ENCODE data around the gene MLLT1.

The MLLT1 gene

DNA sequence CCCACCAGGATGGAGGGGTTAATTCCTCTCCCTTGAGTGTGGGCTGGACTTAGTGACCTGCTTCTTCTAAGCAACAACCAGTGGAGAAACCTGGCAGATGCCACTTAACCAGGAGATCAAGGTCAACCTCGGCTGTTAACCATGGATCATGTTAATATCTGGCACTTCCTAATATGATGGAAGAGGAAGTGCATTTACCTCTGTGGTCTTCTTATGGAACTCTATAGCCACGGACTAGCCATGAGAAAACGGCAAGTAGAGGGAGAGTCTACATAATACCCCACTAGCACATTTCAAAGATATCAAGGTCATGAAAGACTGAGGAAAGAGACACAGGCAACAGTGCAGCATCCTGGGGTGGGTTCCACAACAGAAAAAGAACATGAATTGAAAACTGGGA lies 31.4 kb downstream of the MLLT1 start:
- Mint-ChIP-seq H3K36me3 (ENCODE audit: low read depth) (peaks cover 80% of the 10 kb centered on the region), H3K9me3 (peaks cover 38% of the 10 kb centered on the region), H3K4me3 (no peak overlapping the region)

DNA sequence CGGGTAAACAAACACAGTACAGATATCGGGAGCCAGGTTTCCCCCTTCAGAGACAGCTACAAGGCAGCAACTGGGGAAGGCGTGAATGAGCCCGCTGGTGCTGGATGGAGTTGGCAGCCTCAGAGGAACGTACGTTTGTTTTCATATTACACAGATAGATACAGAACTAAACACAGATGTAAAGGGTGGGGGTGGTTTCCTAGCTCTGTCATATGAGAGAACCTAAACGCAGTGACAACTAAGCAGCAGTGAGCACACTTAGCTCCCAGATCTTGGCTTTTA lies 32.8 kb downstream of the MLLT1 start:
- Mint-ChIP-seq H3K4me1 (peaks cover 37% of the 10 kb centered on the region), H3K27ac (no peak overlapping the region), H3K36me3 (ENCODE audit: low read depth) (peaks cover 69% of the 10 kb centered on the region), H3K27me3 (ENCODE audit: low read depth, poor library complexity) (no peaks in the 10 kb centered on the region), H3K4me3 (no peak overlapping the region), H3K9me3 (peaks cover 38% of the 10 kb centered on the region)
- no peak for DNase-seq
- TF ChIP-seq, protein P1, sequence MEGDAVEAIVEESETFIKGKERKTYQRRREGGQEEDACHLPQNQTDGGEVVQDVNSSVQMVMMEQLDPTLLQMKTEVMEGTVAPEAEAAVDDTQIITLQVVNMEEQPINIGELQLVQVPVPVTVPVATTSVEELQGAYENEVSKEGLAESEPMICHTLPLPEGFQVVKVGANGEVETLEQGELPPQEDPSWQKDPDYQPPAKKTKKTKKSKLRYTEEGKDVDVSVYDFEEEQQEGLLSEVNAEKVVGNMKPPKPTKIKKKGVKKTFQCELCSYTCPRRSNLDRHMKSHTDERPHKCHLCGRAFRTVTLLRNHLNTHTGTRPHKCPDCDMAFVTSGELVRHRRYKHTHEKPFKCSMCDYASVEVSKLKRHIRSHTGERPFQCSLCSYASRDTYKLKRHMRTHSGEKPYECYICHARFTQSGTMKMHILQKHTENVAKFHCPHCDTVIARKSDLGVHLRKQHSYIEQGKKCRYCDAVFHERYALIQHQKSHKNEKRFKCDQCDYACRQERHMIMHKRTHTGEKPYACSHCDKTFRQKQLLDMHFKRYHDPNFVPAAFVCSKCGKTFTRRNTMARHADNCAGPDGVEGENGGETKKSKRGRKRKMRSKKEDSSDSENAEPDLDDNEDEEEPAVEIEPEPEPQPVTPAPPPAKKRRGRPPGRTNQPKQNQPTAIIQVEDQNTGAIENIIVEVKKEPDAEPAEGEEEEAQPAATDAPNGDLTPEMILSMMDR (IDR thresholded peaks at IDR 0.05), result no peak

More for the DNA sequence above, 31.4 kb downstream of the MLLT1 start:
- H3K27me3 Mint-ChIP-seq (ENCODE audit: low read depth, poor library complexity), result no peaks in the 10 kb centered on the region
- TF ChIP-seq, protein P1 (IDR thresholded peaks at IDR 0.05), result no peak
- DNase-seq, result no peak
- H3K4me1 Mint-ChIP-seq, result peaks cover 24% of the 10 kb centered on the region
- no peak overlapping the region for H3K27ac Mint-ChIP-seq

DNA sequence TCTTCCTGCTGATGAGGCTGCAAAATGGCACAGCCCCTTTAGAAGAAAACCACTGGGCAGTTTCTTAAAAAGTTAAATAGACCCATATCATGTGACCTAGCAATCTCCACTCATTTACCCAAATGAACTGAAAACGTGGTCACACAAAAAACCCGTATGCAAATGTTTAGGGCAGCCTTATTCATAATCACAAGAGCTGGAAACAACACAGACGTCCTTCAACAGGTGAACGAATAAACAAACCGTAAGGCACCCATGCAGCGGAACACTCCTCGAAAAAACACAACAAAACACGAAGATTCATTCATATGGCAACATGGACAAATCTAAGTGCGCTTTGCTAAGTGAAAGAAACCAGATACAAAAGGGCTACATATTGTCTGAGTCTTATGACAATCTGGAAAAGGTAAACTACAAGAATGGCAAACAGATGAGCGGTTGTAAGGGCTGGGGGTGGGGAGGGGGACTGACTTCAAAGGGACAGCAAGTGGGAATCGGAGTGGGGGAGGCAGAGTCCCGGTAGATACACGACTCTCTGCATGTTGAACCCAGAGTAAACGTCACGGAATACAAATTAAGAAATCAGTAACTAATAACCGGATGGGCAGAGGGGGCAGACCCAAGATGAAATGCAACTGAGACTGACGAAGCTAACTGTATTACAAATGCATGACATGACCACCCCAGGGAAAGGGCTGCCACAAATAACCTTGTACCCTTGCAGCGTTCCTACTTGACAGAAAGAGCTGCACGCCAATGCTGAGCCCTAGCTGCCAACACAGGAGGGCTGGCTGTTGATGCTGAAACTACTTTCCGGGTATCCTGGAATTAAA lies 33.4 kb downstream of the MLLT1 start:
- Mint-ChIP-seq H3K9me3 (peaks cover 38% of the 10 kb centered on the region), H3K4me1 (peaks cover 38% of the 10 kb centered on the region), H3K27ac (no peak overlapping the region)

DNA sequence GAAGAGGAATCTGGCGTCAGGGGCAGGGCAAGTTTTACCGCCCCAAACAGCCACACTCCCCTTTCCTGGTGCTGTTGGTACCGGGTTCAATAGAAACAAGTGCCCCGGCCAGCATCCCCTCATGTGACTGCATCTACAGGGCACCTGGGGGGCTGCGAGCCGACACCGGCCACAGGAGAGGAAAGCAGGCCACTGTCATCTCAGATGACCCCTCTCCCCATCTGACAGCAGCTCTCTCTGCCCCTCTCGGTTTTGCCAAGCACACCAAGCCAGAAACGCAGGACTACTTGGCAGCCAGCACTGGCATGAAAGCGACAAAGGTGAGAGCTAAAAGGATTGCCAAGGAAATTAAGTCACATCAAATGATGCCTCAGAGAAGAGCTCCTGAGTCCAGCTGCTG lies 37.1 kb downstream of the MLLT1 start:
- Mint-ChIP-seq H3K4me1 (peaks cover 65% of the 10 kb centered on the region), H3K36me3 (ENCODE audit: low read depth) (peaks cover 42% of the 10 kb centered on the region), H3K9me3 (peaks cover 25% of the 10 kb centered on the region), H3K4me3 (no peak overlapping the region), H3K27ac (peak overlapping the region; percentile 88), H3K27me3 (ENCODE audit: low read depth, poor library complexity) (no peaks in the 10 kb centered on the region)
- DNase-seq, result no peak
- TF ChIP-seq, protein P1 (IDR thresholded peaks at IDR 0.05), result no peak

More for the DNA sequence above, 33.4 kb downstream of the MLLT1 start:
- TF ChIP-seq, protein P1 (IDR thresholded peaks at IDR 0.05), result no peak
- no peak for DNase-seq
- Mint-ChIP-seq H3K36me3 (ENCODE audit: low read depth) (peaks cover 66% of the 10 kb centered on the region), H3K27me3 (ENCODE audit: low read depth, poor library complexity) (no peaks in the 10 kb centered on the region), H3K4me3 (no peak overlapping the region)

DNA sequence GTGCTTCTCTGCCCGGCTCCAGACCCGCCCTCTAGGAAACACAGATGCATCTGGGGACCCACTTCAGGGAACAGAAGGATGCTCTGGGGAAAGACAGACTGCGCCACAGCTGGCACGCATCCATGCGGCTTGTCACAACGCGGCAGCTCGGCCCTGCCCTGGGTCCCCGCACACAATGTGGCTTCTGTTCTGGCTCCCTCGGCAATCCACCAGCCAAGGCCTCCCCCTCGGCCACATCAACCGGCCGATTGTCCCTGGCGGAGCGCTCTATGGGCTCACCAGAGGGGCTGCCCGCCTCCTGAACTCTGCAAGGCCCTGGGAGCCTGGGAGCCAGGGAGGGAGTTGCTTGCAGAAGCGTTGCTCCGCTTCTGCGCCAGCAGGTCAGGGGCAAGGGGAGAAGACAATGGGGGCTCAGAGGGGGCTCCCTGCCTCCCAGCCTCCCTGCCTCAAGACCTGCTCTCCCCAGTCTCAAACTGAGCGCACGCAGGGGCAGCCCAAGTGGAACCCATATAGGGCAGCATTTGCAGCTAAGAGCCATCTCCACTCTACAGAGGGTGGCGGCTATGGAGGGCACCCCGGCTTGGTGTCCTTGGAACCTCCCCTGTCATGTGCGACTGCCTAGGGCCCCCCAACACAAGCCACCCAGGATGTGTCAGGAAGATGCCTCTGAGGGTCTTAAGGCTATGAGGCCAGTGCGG lies 37.9 kb downstream of the MLLT1 start:
- Mint-ChIP-seq H3K27ac (peak overlapping the region; percentile 88), H3K27me3 (ENCODE audit: low read depth, poor library complexity) (no peaks in the 10 kb centered on the region), H3K4me1 (peaks cover 65% of the 10 kb centered on the region), H3K4me3 (no peak overlapping the region), H3K36me3 (ENCODE audit: low read depth) (peaks cover 34% of the 10 kb centered on the region), H3K9me3 (peaks cover 17% of the 10 kb centered on the region)
- no peak for DNase-seq
- TF ChIP-seq, protein P1 (IDR thresholded peaks at IDR 0.05), result no peak
